NOMO-1 (cell line): ENCODE results near the gene PNPLA1.

Experiments
- DNase-seq, 2 experiments: peaks; one replicate each; lab custom pipeline; 2025; ENCODE audit not compliant: unreplicated experiment in 2 of 2; lab: John Stamatoyannopoulos, UW

PNPLA1 gene

GRCh38 chr6:36246506-36247268 is 23.2 kb upstream of the PNPLA1 start:
- peak; percentile 59 to 79 for DNase-seq

- no peak for DNase-seq
These were observed 22.2 kb upstream of the PNPLA1 start for GRCh38 chr6:36247693-36248092.

- DNase-seq: no peak
These were observed 20.9 kb upstream of the PNPLA1 start for GRCh38 chr6:36248980-36249379.

GRCh38 chr6:36249536-36249935 is 20.3 kb upstream of the PNPLA1 start:
- no peak for DNase-seq

GRCh38 chr6:36252005-36252404 is 17.9 kb upstream of the PNPLA1 start:
- no peak for DNase-seq

- no peak for DNase-seq
These were observed 6.4 kb upstream of the PNPLA1 start for GRCh38 chr6:36263390-36264000.

GRCh38 chr6:36265744-36266143 is 4.1 kb upstream of the PNPLA1 start:
- DNase-seq: no peak

- no peak for DNase-seq
These were observed 2.8 kb upstream of the PNPLA1 start for GRCh38 chr6:36266913-36267644.

- DNase-seq: no peak
These were observed 2.0 kb upstream of the PNPLA1 start for GRCh38 chr6:36267731-36268477.

GRCh38 chr6:36268478-36269275 is 1.2 kb upstream of the PNPLA1 start:
- DNase-seq: no peak

- no peak for DNase-seq
These were observed 2.4 kb downstream of the PNPLA1 start for GRCh38 chr6:36272234-36272633.

- no peak for DNase-seq
These were observed 3.2 kb downstream of the PNPLA1 start for GRCh38 chr6:36273067-36273466.

GRCh38 chr6:36273802-36274514 is 4.1 kb downstream of the PNPLA1 start:
- DNase-seq: no peak

GRCh38 chr6:36276581-36277536 is 7.0 kb downstream of the PNPLA1 start:
- DNase-seq: no peak

- DNase-seq: no peak
These were observed 8.1 kb downstream of the PNPLA1 start for GRCh38 chr6:36277946-36278470.

- peak; percentile 46 to 80 for DNase-seq
These were observed 10.6 kb downstream of the PNPLA1 start for GRCh38 chr6:36280467-36280866.

- DNase-seq: no peak
These were observed 11.1 kb downstream of the PNPLA1 start for GRCh38 chr6:36280983-36281382.

GRCh38 chr6:36283608-36284007 is 13.7 kb downstream of the PNPLA1 start:
- no peak for DNase-seq
